H7 (cell line): ENCODE measurements around the gene GSKIP. TPM values are rescaled to one million over a fixed set of nuclear protein-coding genes. Genes with fewer than 3 reads are reported as not detected.
A peak's percentile ranks its signal among the peaks of the same experiment; 100 is the strongest.

ENCODE experiments used
- DNase-seq: peaks from one replicate; pipeline ENCODE4 v3.0.0; 2012
- H3K27me3 ChIP-seq: 2 replicates; pipeline ENCODE4 v1.6.0; 2011; ENCODE audit warnings: mild to moderate bottlenecking, low read length; ENCODE audit not compliant: control insufficient read depth, insufficient read depth
- H3K36me3 ChIP-seq: replicated peaks from 2 replicates; pipeline ENCODE4 v1.5.1; 2011; ENCODE audit warnings: low read length; ENCODE audit not compliant: control insufficient read depth, insufficient read depth
- H3K4me3 ChIP-seq: 2 replicates; pipeline ENCODE4 v1.5.1; 2011; ENCODE audit warnings: low read depth, mild to moderate bottlenecking, control low read depth, low read length, moderate library complexity; ENCODE audit not compliant: insufficient read depth
- total RNA-seq: library from RNA; depleted of rRNA; stranded (reverse); fragments of >200 nt; shearing (Covaris generic); gene quantifications from 2 replicates; pipeline ENCODE4 v1.2.3, GENCODE V29; 2014; rRNA removed

GSKIP gene
- total RNA-seq, 1 experiment from 2014 or later, result 50.2 TPM

DNA sequence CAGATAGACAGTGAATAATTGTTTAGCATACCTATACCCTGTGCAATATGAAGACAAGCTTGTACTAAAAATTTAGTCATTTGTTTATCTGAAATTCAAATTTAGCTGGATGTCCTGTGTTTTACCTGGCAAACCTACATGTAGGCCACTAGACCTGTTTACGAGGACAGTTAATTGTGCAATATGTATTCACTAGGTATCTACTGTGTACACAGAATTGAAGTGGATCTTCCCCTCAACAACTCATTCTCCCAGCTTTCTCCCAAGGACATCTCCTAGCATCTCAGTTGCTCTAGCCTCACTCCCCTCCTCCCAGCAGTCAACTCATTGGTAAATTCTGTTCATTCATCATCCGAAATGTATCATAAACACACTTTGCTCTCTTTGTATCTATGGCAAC, 53.9 kb downstream of the GSKIP start:
- Histone ChIP-seq H3K4me3 (no peak overlapping the region), H3K36me3 (no peaks in the 10 kb centered on the region), H3K27me3 (no peaks in the 10 kb centered on the region)
- DNase-seq, result no peak

- no peaks in the 10 kb centered on the region for H3K36me3 ChIP-seq
- no peak for DNase-seq
- H3K27me3 ChIP-seq, result no peaks in the 10 kb centered on the region
- no peak overlapping the region for H3K4me3 ChIP-seq
Measured at GRCh38 chr14:96418075-96418474, 54.7 kb downstream of the GSKIP start.

GRCh38 chr14:96421236-96421635, 57.9 kb downstream of the GSKIP start:
- DNase-seq, result no peak
- Histone ChIP-seq H3K36me3 (no peaks in the 10 kb centered on the region), H3K27me3 (no peaks in the 10 kb centered on the region), H3K4me3 (no peak overlapping the region)

- Histone ChIP-seq H3K4me3 (no peak overlapping the region), H3K36me3 (no peaks in the 10 kb centered on the region), H3K27me3 (no peaks in the 10 kb centered on the region)
- DNase-seq, result no peak
Measured at GRCh38 chr14:96422992-96423391, 59.7 kb downstream of the GSKIP start.

DNA sequence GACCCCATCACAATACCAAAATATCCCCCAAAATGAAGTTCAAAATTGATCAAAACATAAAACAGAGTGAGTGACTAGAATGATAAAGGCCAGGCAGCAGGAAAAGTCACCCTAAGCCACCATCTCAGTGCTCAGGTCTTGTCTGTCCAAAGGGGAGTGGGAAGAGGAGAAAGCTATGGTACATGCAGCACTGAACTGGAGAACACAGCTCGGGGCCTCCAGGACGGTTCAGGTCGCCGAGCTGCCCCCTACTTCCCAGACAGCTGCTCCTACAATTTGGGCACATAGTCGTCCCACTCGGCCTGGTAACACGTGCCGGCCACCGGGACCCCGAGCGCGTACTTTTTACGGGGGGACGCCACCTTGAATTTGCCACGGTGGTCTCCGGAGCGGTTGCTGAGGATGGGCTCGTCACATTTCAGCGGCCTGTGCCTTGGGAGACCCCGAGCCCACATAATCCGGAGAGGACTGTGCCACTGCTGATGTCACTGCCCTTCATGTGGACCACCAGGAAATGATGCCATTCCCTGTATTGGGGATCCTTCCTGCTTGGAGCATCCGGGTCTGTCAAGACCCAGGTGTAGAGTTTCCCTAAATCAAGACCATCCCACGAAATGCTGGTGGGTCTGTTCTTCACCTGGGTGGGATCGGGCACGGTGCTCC, 60.3 kb downstream of the GSKIP start:
- H3K27me3 ChIP-seq, result no peaks in the 10 kb centered on the region
- H3K36me3 ChIP-seq, result no peaks in the 10 kb centered on the region
- no peak for DNase-seq
- no peak overlapping the region for H3K4me3 ChIP-seq

DNA sequence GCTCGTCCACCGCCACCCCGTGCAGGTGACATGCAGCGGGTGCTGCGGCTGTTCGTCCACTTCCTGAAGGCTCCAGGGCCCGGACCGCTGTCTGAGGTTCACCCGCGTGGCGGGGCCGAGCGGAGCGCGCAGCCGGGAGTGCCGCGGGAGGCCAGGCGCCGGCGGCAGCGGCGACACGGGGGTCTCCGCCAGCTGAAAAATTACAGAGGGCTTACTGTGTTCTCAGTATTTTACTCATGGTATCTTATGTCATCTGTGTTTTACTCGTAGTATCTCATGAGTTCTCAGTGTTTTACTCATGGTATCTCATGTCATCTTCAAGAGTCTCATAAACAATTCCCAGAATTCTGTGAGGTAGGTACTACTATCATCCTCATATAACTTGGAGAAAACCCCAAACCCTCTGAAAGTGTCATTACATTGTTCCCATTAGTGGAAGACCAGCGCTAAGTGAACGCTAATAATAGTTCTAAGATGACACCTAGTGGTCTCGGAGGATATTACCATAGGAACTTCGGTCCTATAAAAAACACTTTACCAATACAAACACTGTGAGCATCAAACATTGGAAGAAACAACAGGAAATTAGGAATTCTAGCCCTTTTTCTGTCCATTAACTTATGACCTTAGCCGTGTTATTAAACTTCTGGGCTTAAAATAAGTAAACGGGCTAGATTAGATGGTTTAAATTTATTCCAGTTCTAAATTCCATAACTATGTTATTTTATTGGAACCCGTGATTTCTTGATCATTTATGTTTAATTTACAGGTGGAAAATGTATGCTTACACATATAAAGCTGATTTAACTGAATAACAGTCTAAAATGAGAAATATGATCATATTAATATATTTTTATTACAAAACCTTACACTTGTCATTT, 61.0 kb downstream of the GSKIP start:
- DNase-seq, result peak; percentile 72
- no peaks in the 10 kb centered on the region for H3K27me3 ChIP-seq
- no peaks in the 10 kb centered on the region for H3K36me3 ChIP-seq
- no peak overlapping the region for H3K4me3 ChIP-seq

- Histone ChIP-seq H3K27me3 (no peaks in the 10 kb centered on the region), H3K36me3 (no peaks in the 10 kb centered on the region), H3K4me3 (no peak overlapping the region)
- DNase-seq, result no peak
Measured at GRCh38 chr14:96434040-96434439, 70.7 kb downstream of the GSKIP start.

Other genes starting within 250 kb of the GSKIP start
- 1.3 and 3.0 TPM in 2 replicates for gene BDKRB2, start 158.7 kb upstream of the GSKIP start, total RNA-seq
- 0.41 and 1.4 TPM in 2 replicates for gene BDKRB1, start 107.3 kb upstream of the GSKIP start, total RNA-seq
- gene ATG2B, start 185 bp upstream of the GSKIP start, total RNA-seq, result 7.1 and 10.0 TPM in 2 replicates
- 2.1 and 2.2 TPM in 2 replicates for gene AK7, start 28.6 kb downstream of the GSKIP start, total RNA-seq
- 73.9 and 101 TPM in 2 replicates for gene PAPOLA, start 138.9 kb downstream of the GSKIP start, total RNA-seq